Right forelimb (tissue), 1 donor: ENCODE results near the gene SH2D3C.
"Not testable (repeated sequence)": the region's sequence is repeated elsewhere in the genome, so short reads cannot be mapped to it uniquely, and the experiment has no call there.

Source experiments
- DNase-seq: peaks from one replicate; pipeline ENCODE4 v3.0.0-alpha.2; 2018

Gene SH2D3C

GRCh38 chr9:127783111-127784008 lies 4.9 kb upstream of the SH2D3C start:
- DNase-seq: peak; percentile 54

- no peak for DNase-seq
These were observed 3.3 kb upstream of the SH2D3C start for GRCh38 chr9:127781806-127782205.

GRCh38 chr9:127780909-127781308 lies 2.4 kb upstream of the SH2D3C start:
- not testable (repeated sequence) for DNase-seq

- no peak for DNase-seq
These were observed 1.8 kb upstream of the SH2D3C start for GRCh38 chr9:127780126-127780885.

GRCh38 chr9:127779136-127779981 lies 893 bp upstream of the SH2D3C start:
- DNase-seq: no peak

- no peak for DNase-seq
These were observed 992 bp downstream of the SH2D3C start for GRCh38 chr9:127777368-127777980.

- no peak for DNase-seq
These were observed 1.6 kb downstream of the SH2D3C start for GRCh38 chr9:127776924-127777289.

- DNase-seq: no peak
These were observed 2.1 kb downstream of the SH2D3C start for GRCh38 chr9:127776195-127776923.

- no peak for DNase-seq
These were observed 4.5 kb downstream of the SH2D3C start for GRCh38 chr9:127773981-127774380.

GRCh38 chr9:127773272-127773671 lies 5.2 kb downstream of the SH2D3C start:
- no peak for DNase-seq

GRCh38 chr9:127772603-127773002 lies 5.9 kb downstream of the SH2D3C start:
- no peak for DNase-seq

GRCh38 chr9:127771570-127772189 lies 6.8 kb downstream of the SH2D3C start:
- DNase-seq: no peak

- peak; percentile 97 for DNase-seq
These were observed 7.4 kb downstream of the SH2D3C start for GRCh38 chr9:127770905-127771569.

GRCh38 chr9:127770583-127770904 lies 7.9 kb downstream of the SH2D3C start:
- DNase-seq: no peak

- no peak for DNase-seq
These were observed 8.4 kb downstream of the SH2D3C start for GRCh38 chr9:127769929-127770582.

- DNase-seq: no peak
These were observed 9.4 kb downstream of the SH2D3C start for GRCh38 chr9:127769101-127769500.

- DNase-seq: no peak
These were observed 9.8 kb downstream of the SH2D3C start for GRCh38 chr9:127768698-127769097.

- no peak for DNase-seq
These were observed 10.5 kb downstream of the SH2D3C start for GRCh38 chr9:127767909-127768331.

- no peak for DNase-seq
These were observed 11.1 kb downstream of the SH2D3C start for GRCh38 chr9:127767410-127767809.

GRCh38 chr9:127765418-127765817 lies 13.0 kb downstream of the SH2D3C start:
- DNase-seq: no peak
